KMS-11 (cell line): ENCODE measurements around the gene ZMAT5.

Source experiments
- H2AFZ ChIP-seq: fragments of 200-600 bp; sonication (generic); 2 replicates; pipeline ENCODE4 v1.6.1; 2016; ENCODE audit warnings: antibody characterized with exemption, mixed run types, low read depth
- H3K27ac ChIP-seq: fragments of 200-600 bp; sonication (generic); 2 replicates; pipeline ENCODE4 v1.6.1; 2016; ENCODE audit warnings: mild to moderate bottlenecking, mixed run types
- H3K27me3 ChIP-seq: fragments of 200-600 bp; sonication (generic); 2 replicates; pipeline ENCODE4 v1.6.1; 2017; ENCODE audit warnings: mild to moderate bottlenecking, low read depth, mixed run types, moderate library complexity; ENCODE audit not compliant: insufficient read depth
- H3K36me3 ChIP-seq: fragments of 200-600 bp; sonication (generic); 2 replicates; pipeline ENCODE4 v1.6.1; 2017; ENCODE audit warnings: mild to moderate bottlenecking, mixed run types; ENCODE audit not compliant: insufficient read depth
- H3K4me1 ChIP-seq: fragments of 200-600 bp; sonication (generic); 2 replicates; pipeline ENCODE4 v1.6.1; 2016; ENCODE audit warnings: mild to moderate bottlenecking, low read depth, mixed run types; ENCODE audit not compliant: poor library complexity, severe bottlenecking
- H3K4me2 ChIP-seq: fragments of 200-600 bp; sonication (generic); 2 replicates; pipeline ENCODE4 v1.7.0; 2016; ENCODE audit warnings: mild to moderate bottlenecking, mixed run types
- H3K4me3 ChIP-seq: fragments of 200-600 bp; sonication (generic); IDR thresholded peaks from 2 replicates; pipeline ENCODE4 v1.6.1; 2017; ENCODE audit warnings: low read depth, low read length, mixed read lengths; ENCODE audit not compliant: insufficient read depth
- H3K79me2 ChIP-seq: fragments of 200-600 bp; sonication (generic); 2 replicates; pipeline ENCODE4 v1.6.1; 2016; ENCODE audit warnings: low read depth, mixed run types; ENCODE audit not compliant: insufficient read depth
- H3K9ac ChIP-seq: fragments of 200-600 bp; sonication (generic); 2 replicates; pipeline ENCODE4 v1.6.1; 2016; ENCODE audit warnings: mild to moderate bottlenecking, mixed run types
- H4K20me1 ChIP-seq: fragments of 200-600 bp; sonication (generic); 2 replicates; pipeline ENCODE4 v1.6.1; 2016; ENCODE audit warnings: mild to moderate bottlenecking, mixed run types; ENCODE audit not compliant: insufficient read depth
- TF ChIP-seq, protein P1 (sequence below): fragments of 200-600 bp; sonication (generic); conservative IDR thresholded peaks from 2 replicates; pipeline ENCODE4 v1.6.1; 2017; ENCODE audit warnings: low read depth, mild to moderate bottlenecking, antibody characterized with exemption, low read length, moderate library complexity, mixed read lengths

Gene ZMAT5

DNA sequence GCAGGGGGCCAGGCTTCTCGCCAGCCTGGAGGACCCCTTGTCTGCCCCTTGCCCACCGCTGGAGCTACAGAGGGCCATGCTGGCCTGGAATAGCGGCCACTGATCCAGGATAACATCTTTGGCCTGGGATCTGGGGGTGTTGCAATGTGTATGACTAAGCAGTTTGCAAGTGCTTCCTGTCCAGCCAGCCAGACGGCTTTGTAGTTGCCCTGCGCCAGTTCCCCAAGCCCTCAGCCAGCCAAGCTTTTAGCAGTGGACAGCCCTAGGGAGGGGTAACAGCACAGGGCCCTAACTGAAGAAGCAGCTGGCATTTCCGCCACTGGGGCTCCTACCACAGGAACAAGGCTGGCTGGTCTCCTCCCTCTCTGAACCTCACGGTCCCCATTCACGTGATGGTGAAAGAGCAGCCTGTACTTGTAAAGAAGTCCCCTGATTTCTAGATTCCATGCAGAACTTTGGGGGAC, 32.4 kb upstream of the ZMAT5 start:
- peaks cover 20% of the 10 kb centered on the region for H3K4me1 ChIP-seq
- H3K79me2 ChIP-seq, result no peaks in the 10 kb centered on the region
- TF ChIP-seq, protein P1, sequence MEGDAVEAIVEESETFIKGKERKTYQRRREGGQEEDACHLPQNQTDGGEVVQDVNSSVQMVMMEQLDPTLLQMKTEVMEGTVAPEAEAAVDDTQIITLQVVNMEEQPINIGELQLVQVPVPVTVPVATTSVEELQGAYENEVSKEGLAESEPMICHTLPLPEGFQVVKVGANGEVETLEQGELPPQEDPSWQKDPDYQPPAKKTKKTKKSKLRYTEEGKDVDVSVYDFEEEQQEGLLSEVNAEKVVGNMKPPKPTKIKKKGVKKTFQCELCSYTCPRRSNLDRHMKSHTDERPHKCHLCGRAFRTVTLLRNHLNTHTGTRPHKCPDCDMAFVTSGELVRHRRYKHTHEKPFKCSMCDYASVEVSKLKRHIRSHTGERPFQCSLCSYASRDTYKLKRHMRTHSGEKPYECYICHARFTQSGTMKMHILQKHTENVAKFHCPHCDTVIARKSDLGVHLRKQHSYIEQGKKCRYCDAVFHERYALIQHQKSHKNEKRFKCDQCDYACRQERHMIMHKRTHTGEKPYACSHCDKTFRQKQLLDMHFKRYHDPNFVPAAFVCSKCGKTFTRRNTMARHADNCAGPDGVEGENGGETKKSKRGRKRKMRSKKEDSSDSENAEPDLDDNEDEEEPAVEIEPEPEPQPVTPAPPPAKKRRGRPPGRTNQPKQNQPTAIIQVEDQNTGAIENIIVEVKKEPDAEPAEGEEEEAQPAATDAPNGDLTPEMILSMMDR, result no peak
- H3K9ac ChIP-seq, result no peak overlapping the region
- H3K27me3 ChIP-seq, result no peaks in the 10 kb centered on the region
- no peaks in the 10 kb centered on the region for H3K36me3 ChIP-seq
- no peak overlapping the region for H3K4me3 ChIP-seq
- H4K20me1 ChIP-seq, result no peaks in the 10 kb centered on the region
- no peak overlapping the region for H3K4me2 ChIP-seq
- no peak overlapping the region for H2AFZ ChIP-seq
- H3K27ac ChIP-seq, result no peak overlapping the region

DNA sequence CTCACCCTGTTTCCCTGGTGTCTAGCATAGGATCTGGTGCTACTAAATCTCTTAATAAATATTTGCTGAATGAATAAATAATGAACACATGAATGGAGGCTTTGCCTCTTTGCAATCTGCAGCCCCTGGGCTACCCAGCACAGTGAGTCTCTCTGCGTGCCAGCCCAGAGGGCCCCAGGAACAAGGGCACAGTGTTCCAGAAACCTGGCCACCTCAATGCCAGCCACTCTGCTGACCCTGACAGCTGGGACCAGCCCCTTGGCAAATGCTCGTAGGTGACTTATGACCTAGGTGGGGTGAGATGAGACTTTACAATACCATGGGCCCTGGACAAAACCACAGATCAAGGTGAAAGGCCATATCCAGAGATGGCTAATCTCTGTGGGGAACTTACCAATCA, 32.0 kb upstream of the ZMAT5 start:
- H3K27ac ChIP-seq, result no peak overlapping the region
- no peaks in the 10 kb centered on the region for H4K20me1 ChIP-seq
- no peaks in the 10 kb centered on the region for H3K27me3 ChIP-seq
- TF ChIP-seq, protein P1, result no peak
- peaks cover 20% of the 10 kb centered on the region for H3K4me1 ChIP-seq
- no peak overlapping the region for H2AFZ ChIP-seq
- H3K79me2 ChIP-seq, result no peaks in the 10 kb centered on the region
- no peak overlapping the region for H3K4me2 ChIP-seq
- H3K9ac ChIP-seq, result no peak overlapping the region
- H3K4me3 ChIP-seq, result no peak overlapping the region
- H3K36me3 ChIP-seq, result no peaks in the 10 kb centered on the region

DNA sequence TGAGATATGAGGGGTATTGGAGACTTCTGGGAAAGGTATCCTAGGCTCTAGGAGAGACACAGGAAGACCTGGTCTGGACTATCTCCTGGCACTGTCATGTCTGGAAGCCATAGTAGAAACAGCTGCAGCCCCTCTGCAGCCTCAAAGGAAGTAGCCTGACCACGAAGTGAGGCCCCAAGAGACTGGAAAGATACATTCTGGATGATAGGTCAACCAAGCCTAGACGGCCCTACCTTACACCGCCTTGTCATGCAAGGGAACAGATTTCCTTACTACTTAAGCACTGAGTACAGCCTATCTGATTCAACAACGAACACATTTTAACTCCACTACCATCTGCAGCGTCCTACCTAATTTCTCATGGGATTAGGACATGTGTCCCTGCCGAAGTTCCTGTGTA, 31.5 kb upstream of the ZMAT5 start:
- Histone ChIP-seq H3K27ac (no peak overlapping the region), H4K20me1 (no peaks in the 10 kb centered on the region), H3K79me2 (no peaks in the 10 kb centered on the region), H3K27me3 (no peaks in the 10 kb centered on the region), H3K9ac (no peak overlapping the region), H3K4me2 (no peak overlapping the region), H3K4me3 (no peak overlapping the region), H3K36me3 (no peaks in the 10 kb centered on the region), H3K4me1 (peaks cover 20% of the 10 kb centered on the region), H2AFZ (no peak overlapping the region)
- TF ChIP-seq, protein P1, result no peak

DNA sequence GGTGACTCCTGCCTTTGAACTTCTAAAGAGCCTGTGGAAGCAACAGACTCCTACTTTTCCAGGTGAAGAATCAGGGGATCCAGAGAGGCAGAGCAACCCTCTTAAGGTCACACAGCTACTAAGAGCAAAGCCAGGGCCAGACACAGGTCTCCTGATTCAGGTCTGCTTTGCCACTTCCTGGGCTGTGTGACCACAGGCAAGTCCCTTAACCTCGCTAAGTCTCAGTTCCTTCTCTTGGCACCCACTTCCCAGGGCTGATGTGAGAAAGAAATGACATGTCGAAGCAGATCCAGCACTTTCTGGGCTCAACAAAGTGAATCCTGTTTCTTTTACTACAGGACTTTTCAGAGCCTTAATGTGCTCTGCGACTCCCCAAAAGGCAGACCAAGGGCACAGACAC, 30.5 kb upstream of the ZMAT5 start:
- H3K9ac ChIP-seq, result no peak overlapping the region
- H3K4me2 ChIP-seq, result no peak overlapping the region
- H2AFZ ChIP-seq, result no peak overlapping the region
- no peaks in the 10 kb centered on the region for H3K27me3 ChIP-seq
- H3K36me3 ChIP-seq, result no peaks in the 10 kb centered on the region
- H3K79me2 ChIP-seq, result no peaks in the 10 kb centered on the region
- TF ChIP-seq, protein P1, result no peak
- H3K27ac ChIP-seq, result no peak overlapping the region
- no peak overlapping the region for H3K4me3 ChIP-seq
- no peaks in the 10 kb centered on the region for H4K20me1 ChIP-seq
- peaks cover 20% of the 10 kb centered on the region for H3K4me1 ChIP-seq
